SH-SY5Y (cell line): ENCODE results near the gene TTC27.

ENCODE experiments used
- GATA2 ChIP-seq: IDR thresholded peaks from 2 replicates; pipeline ENCODE4 v1.6.1; 2011; ENCODE audit warnings: mild to moderate bottlenecking, low read depth, low read length
- GATA3 ChIP-seq: IDR thresholded peaks from 2 replicates; pipeline ENCODE4 v1.6.1; 2011; ENCODE audit warnings: low read depth, mild to moderate bottlenecking, low read length, moderate library complexity

DNA sequence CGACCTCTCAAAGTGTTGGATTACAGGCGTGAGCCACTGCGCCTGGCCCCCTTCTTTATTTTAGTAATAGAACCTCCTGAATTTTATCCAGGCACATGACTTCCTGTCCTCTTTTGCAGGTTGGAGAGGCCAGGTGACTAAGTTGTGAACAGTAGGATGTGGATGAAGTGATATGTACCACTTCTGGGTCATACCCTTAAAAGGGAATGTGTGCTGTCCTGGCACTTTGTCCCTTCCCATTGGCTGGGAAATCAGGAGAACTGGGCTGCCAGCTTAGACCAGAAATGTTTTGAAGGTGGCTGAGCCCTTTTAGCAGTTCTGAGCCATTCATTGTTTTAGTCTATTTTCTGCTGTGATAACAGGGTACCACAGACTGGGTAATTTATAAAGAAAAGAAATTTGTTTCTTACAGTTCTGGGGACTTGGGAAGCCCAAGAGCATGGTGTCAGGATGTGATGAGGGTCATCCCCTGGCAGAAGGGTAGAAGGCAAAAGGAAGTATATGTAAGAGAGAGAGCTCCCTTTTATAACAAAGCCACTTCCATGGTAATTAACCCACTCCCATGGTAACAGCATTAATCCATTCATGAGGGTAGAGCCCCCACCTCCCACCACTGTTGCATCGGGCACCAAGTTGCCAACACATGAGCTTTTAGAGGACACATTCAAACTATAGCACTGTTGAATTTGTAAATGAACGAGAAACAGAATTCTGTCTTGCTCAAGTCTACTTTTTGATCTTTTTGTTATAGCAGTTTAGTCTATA lies 79.1 kb downstream of the TTC27 start:
- TF ChIP-seq GATA3: no peak
- TF ChIP-seq GATA2: no peak
